GM21390 (cell line): ENCODE results near the gene ENPP3.

ENCODE experiments used
- ATAC-seq: cut with Tn5 transposase; IDR thresholded peaks from one replicate; pipeline ENCODE4 v1.9.1; 2021; ENCODE audit not compliant: unreplicated experiment

Gene ENPP3

DNA sequence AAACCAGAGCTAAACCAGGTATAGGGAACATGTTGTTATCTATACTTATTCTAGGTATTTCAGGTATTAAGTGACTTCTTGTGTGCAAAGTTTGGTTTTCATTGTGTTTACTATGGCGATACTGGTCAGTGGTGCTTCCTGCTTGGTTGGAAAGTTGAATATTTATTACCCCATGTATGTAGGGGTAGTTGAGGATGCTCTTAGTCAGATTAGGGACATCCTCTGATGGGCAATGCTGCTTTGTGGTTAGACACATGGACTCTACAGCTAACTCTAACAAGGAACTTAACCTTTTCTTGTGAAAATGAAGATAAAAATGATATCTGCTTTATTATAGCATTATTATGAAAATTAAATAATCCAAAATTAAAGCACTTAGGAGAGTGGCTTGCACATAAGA, 126.6 kb downstream of the ENPP3 start:
- ATAC-seq: no peak

DNA sequence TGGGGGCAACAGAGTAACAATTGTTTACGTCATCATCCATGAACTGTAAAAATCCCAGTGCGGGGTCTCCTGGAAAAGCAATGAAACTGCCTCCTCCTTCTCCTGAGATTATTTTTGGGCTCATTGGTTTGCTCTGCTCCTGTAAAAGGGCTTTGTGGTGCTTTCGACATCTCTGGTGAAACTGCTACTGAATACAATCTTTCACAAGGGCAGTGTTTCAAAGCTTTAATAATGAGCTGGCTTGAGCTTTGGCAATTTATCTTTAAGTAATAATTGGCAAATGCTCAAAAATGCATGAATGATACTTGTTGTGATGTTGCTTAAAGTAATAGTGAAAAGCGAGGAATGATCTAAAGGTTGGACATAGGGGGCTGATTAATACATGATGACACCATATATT, 127.2 kb downstream of the ENPP3 start:
- ATAC-seq: no peak

DNA sequence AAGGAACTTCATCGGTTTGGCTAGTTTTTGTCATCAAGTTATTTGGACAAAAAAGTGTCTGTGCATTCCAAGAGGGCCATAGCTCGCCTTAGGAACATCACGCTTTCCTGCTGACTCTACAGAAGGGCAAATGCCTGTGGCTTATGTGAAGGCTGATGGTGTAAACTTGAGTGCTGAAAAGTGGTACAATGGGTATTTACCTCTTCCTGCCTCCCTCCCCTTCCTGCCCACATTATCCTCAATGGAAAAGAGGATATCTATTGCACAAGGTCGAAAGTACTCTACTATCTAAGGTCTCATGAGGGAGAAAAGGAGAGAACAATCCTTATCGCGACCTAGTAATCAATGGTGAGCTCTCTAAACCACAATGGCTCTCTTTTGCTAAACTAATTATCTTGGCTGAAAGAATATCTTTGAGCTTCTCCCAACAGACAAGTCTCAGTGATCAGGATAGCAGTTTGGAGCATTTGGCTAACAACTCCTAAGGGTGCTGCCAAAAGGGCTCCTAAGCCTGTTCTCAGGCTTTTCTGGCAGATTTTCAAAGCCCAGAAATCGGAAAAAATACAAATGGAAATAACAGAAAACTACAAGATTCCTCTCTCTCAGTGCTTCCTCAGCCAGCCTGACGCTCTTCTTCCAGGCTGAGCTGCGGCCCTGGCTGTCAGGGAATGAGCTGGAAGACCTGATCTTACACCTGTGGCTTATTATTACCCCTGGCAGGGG, 128.1 kb downstream of the ENPP3 start:
- ATAC-seq: no peak

DNA sequence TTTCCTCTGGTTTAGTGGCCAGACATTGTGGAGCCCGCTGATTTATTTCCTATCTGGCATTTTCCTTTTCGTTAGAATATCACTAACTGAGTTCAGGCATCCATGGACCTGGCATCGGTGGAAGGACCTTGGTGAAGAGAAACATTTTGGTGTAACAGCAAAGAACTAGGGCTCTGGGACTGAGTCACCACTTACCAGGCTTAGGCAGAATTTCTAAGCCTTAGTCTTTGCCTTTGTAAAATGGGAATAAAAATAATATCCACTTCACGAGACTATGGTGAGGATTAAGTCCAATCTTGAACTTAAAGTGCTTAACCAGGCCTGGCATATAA, 128.7 kb downstream of the ENPP3 start:
- no peak for ATAC-seq

DNA sequence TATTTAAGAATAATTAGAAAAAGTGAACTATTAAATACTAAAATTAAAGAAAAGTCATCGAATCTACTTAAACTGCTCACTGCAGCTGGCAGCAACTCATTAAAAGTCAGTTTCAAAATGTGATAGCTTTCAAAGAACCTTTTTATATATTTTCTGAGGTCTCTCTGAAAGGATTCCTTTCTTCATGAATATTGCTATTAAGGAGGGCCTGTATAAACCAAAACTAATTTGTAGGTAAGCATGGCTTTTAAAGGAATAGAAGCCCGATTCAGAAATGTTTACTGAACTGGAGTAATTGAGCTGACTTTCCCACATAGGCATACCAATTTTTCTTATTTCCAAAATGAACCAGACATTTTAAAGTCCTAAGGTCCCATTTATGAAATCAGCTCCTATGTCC, 129.5 kb downstream of the ENPP3 start:
- no peak for ATAC-seq

DNA sequence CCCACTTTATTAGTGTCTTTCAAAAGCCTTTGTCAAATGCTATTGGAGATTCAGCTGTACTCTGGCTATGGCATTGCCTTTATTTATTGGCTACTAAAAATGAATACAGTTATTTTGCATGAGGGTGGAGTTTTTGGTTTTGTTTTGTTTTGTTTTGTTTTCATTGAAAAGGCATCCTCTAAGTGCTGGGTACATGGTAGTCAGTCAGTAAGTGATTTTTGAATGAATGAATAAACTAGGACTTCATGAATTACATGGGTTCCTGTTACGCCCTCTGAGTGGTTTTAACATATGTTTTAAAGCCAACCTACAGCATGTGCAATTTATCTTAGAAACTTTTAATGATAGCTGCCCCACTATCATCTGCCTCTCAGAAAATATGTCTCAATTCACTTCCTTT, 131.9 kb downstream of the ENPP3 start:
- ATAC-seq: no peak

DNA sequence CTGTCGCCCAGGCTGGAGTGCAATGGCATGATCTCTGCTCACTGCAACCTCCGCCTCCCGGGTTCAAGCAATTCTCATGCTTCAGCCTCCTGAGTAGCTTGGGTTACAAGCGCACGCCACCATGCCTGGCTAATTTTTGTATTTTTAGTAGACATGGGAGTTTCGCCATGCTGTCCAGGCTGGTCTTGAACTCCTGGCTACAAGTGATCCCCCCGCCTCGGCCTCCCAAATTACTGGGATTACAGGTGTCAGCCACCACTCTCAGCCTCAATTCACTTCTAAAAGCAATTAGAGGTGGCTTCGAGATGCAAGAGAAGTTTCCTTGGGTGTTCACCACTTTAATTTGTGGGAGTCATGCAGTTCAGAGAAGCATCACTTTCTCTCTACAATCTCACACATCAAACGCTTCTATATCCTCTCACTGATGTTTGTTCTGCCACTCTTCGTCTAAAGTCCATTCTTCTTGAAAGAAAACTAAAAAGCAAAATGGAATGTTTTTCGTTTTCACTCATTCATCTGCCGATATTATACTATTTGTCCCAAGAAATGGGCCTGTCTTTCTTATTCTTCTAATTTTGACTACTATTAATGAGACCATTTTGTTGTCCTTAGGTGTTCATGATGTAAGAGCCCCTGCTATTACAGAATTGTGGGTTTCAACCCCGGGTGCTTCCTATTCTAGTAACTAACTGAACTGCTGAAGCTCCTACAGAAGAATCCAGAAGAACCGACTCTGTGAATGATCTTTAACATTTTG, 132.5 kb downstream of the ENPP3 start:
- no peak for ATAC-seq

DNA sequence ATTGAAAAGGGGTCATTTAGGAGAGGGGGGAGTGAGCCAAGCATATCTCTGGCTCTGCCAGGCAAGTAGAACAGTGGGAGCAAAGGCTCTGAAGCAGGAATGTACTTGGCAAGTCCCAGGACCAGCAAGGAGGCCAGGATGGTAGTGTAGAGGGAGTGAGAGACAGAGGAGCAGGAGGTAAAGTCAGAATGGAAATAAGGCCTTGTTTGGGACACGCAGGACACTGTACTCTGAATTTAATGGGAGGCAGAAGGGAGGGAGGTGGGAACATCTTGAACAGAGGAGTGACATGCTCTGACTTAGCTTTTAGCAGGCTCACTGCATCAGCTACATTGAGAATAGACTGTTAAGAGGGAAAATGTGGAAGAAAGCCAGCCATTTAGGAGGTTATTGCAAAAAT, 133.7 kb downstream of the ENPP3 start:
- ATAC-seq: no peak

DNA sequence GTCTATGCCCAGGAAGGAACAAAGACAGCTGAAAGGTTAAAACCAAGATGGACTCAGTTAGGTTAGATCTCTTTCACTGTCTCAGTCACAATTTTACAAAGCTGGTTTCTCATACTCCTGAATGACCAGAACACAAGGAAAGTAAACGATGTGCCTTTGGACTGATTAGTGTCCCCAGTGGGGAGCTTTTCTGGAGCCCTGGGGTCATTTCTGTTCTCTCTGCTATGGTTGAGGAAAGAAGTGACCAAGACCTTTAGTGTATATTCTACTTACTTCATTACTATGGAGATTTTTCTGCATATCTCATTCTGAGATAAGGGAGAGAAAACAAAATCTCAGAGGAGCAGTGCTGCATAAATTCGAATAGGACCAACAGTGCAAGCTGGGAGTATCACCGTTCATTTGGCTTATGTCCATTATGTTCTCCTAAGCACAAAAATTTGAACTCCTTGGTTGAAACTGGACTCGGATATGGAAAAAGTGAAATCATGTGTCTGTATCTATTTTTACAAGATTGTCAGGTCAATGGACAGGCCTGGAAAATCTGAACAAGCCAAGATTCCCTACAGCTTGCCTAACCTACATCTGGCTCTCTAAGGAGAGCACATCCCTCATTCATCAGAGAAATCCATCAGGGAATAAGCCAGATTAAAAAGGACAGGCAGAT, 136.3 kb downstream of the ENPP3 start:
- no peak for ATAC-seq

DNA sequence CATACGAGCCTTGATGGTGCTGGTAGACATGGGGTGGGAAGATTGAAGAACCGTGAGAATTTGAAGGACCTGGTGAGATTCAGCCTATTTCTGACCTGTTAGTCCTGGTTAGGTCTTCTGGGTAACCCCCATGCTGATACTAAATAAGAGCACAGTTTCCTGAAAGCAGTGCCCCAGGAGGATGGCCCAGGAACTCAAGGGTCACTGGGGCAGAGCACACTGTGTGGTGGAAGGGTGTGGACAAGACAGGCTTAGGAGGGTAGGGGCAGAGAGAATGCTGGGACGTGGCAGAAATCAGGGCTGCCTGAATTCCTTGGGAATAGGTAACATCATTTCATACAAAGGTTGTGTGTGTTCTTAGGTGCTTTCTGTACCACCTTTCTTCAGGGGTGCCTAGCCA, 138.8 kb downstream of the ENPP3 start:
- ATAC-seq: no peak

DNA sequence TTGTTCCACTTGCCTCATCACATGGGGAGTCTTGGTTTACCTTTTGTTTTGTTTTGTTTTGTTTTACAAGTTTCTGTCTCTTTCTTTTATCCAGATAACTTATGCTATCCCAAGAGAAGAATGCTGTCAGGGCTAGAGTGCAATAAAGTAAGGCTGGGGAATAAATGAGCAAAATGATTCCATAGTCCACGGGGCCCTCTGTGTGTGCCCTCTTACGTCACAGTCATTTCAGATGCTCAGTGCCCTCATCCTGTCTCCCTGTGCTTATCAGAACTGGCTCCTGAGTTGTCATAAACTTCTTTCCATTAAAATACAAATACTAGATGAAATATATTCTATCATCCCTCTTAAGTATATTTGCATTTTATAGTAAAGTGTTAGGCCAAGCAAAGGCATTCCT, 139.9 kb downstream of the ENPP3 start:
- ATAC-seq: no peak

DNA sequence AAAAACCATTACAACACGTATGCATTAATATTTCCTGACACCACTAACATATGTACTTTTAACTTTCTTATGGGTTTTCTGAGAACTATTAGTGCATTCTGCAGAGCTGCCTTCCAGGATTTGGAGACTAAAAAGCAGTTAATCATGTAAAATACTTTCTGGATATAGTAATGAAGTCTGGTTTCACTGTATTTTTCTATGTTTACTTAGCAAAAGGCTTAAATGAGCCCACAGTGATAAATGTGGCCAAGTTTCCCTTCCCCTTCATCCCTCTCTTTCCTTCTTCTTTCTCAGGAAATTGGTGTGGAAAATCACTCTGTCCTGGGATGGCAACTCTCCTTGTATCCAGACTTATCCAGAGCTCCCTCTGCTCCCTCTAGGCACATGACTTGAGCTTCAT, 141.1 kb downstream of the ENPP3 start:
- no peak for ATAC-seq

DNA sequence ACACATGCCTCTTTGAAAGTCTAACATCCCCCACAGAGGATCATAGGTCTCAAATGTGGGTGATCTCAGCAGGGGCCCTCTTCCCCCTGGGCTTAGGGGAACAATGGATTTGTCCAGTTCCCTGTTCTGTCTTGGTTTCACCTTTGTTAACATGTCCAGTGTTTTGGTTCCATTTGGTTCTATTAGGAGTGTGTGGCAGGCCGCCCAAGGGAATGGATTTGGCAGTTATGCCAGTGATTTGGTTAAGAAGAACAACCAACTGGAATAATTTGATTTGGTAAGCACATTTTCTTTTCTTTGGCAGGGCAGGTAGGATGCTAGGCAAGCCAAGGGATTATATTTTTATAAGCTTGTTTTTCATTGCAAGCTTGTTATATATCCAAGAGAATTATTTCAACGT, 142.2 kb downstream of the ENPP3 start:
- no peak for ATAC-seq

DNA sequence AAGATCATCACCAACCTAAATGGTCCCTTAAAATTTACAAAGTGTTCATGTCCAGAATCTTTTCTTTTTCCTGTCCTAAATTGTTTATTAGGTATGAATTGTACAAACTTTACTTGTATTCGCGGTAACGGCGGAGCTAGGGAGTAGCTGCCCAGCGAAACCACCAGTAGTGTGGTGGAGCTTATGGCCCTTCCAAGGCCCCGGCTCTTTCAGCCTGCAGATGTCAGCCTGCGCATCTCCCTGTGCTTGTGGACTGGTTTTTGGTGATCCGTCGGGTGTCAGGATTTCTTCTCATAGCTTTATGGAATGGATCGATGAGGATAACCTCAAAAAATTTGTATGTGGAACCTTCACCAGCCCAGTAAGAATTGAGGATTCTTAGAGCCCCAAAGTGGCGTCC, 143.5 kb downstream of the ENPP3 start:
- ATAC-seq: no peak

DNA sequence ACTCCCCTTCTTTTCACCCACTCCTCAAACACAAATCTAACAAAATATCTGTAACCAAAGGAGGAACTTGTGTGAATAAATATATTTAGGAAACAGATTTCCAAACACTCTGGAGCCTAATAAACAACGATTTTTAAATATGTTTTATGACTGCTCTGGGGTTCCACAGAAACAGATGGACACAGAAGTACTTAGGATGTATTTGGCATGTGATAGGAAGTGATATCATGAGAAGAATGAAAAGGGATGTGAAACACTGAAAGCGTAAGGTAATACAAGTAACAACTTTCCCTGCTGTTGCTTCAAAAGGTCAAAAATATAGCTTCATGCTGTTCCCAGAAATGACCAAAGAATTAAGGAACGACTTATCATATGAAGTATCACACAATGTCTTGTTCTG, 144.6 kb downstream of the ENPP3 start:
- ATAC-seq: no peak

DNA sequence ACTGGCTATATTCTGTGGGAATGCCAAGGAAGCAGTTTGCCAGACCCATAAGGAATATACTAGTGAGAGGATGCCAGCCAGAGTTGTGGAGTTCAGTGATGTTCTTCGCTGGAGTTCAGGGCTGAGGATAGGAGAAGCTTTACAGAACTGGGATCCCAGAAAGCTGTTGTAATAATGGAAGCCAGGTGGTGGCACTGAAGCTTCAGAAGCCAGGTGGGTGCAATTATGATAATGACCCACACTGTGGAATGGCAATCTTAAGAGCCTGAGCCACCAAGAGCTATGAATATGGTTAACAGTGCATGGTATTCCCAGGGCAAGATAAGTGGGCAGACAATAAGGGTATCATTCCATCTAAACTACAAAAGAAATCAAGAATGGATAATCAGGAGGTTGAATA, 145.7 kb downstream of the ENPP3 start:
- ATAC-seq: no peak

DNA sequence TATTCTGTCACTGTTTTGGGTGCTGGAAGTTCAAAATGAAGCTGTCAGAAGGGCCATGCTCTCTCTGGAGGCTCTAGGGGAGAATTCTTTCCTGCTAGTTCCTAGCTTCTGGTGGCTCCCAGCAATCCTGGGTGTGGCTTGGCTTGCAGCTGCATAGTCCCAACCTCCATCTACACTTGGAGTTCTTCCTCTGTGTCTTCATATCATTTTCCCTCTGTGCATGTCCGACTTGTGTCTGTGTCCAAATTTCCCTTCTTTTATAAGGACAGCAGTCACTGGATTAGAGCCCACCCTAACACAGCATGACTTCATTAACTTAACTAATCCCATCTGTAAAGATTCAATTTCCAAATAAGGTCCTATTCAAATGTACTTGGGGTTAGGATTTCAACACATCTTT, 147.5 kb downstream of the ENPP3 start:
- no peak for ATAC-seq

DNA sequence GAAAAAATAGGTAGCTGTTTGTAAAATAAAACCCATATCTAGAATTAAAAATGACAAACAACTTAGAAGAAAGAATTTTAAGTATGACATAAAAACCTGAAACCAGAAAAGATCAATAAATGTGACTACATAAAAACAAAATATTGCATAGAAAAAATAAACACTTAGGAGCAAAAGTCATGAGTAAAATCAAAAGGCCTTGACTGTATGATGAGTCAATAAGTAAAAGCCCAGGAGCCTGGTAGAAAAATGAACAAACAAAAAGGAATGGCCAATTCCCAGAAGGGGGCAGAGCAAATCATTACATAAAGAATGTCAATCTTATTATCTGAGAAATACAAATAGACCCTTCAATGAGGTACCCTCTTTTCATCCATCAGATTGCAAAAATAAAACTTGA, 150.0 kb downstream of the ENPP3 start:
- no peak for ATAC-seq

DNA sequence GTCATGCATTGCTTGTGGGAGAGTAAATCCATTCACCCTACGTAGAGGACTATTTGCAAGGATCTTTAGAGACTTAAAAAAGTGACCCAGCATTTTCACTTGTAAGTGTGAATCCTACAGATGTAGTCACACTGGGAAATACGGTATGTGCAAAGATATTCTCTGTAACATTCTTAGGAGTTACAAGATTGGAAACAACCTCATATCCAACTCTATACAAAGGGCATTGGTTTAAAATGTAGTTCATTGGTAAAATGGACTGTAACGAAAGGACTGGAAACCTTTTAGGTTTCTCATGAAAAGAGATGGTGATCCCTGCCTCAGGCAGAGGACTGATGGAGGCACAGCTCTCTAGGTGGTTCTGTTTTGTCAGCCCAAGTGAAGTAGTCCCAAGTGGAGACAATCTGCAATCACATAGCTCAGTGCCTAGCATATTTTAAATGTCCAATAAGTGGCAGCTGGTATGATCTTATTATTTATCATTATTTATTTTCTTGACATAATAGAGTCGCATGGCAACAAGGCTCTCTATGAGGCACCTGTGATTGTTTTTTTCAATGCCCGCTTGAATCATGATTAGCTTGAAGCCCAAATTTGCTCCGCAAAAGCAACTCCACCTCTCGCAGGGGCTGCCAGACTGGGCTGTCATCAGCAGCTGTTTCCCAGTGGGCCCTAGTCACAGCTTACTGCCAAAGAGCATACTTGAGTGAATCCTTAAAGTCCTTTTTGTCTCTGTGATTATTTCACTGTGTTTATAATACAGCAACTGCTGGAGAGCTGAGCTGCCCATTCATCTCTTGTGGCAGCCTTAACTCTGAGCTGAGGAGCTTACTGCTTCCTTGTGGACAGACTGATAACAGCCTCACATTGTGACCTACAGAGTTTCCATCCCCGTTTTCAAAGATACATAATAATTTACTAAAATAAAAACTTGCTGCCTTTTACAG, 150.9 kb downstream of the ENPP3 start:
- no peak for ATAC-seq

DNA sequence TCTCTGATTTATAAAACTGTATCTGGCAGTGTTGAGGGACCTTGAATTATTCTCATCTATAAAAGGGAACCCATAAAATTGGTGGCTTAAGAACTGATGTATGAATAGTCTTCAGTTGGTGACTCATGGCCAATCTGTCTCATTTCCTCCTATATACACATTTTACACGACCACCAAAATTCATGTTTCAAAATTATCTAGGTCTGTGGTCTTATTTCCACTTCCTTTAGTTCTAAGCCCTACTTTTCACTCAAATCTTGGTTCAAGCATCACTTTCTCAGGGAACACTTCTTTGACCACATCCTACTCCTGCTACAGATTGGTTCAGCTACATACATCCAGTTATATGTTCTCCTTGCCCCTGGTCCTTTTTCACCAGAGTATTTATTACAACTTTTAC, 152.1 kb downstream of the ENPP3 start:
- ATAC-seq: no peak

DNA sequence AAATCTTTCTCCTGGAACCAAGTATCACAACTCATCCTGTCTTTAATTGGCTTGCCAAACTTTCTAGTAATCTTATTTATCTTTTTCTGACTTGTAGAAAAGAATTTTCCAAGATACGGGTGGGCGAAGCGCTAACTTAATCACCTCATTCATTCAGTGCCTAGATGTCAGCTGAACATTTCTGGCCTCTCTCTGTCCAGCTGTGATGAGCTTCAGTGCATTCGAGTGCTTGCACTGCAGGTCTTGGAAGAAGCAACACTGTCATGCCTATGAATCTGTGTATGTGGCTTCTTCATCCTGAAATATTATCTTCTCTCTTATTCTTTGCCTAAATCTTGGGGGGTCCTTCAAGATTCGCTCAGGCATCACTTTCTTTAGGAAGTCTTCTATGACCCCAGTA, 154.4 kb downstream of the ENPP3 start:
- ATAC-seq: no peak
